ENCODE results near the gene TOGARAM2.

DNA sequence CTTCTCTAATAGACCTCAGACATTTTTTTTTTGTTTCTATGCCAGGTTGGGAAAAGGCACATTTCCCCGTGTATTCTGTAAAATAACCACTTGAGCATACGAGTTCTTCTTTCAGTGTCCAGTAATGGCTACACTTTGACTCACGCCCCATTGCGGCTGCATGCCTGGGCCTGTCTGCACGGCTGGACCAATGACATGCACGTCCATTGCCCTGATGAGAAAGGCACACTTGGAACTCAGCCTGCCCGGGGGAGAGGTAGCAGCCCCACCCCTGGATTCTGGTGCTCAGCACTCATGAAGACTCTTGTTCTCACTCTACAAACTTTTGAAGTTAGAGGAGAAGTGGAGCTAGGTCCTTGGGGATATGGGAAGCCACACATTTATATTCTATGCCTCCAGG, 87.4 kb downstream of the TOGARAM2 start:
- TF ChIP-seq, protein P1, sequence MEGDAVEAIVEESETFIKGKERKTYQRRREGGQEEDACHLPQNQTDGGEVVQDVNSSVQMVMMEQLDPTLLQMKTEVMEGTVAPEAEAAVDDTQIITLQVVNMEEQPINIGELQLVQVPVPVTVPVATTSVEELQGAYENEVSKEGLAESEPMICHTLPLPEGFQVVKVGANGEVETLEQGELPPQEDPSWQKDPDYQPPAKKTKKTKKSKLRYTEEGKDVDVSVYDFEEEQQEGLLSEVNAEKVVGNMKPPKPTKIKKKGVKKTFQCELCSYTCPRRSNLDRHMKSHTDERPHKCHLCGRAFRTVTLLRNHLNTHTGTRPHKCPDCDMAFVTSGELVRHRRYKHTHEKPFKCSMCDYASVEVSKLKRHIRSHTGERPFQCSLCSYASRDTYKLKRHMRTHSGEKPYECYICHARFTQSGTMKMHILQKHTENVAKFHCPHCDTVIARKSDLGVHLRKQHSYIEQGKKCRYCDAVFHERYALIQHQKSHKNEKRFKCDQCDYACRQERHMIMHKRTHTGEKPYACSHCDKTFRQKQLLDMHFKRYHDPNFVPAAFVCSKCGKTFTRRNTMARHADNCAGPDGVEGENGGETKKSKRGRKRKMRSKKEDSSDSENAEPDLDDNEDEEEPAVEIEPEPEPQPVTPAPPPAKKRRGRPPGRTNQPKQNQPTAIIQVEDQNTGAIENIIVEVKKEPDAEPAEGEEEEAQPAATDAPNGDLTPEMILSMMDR (conservative IDR thresholded peaks at IDR 0.05; ENCODE audit: low read length): no peak
- no peak for TF ChIP-seq EZH2phosphoT487 (IDR thresholded peaks at IDR 0.05; ENCODE audit: borderline replicate concordance, low read depth, low read length)

Measured in OCI-LY7 (cell line).